ENCODE data around the gene HDDC2.

The HDDC2 gene

DNA sequence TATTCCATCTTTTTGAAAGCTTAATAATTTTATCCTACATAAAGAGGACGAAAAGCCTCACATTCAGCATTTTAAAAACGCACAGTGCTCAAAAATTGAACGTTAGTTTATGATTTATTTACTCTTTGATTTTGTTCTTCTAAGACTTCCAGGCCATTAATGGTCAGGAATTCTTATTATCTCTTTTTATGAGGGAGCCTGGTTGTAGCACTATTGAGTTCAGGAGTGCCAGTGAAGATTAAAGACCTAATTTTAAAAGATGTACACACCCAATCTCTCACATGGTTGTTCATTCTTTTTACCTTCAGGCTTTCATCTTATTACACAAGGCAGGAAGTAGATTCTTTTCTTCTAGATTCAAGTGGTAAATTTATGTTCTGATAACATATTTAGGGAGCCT is 68.6 kb downstream of the HDDC2 start:
- Histone ChIP-seq H3K4me1 (ENCODE audit: insufficient read depth, poor library complexity, severe bottlenecking) (peaks cover 15% of the 10 kb centered on the region), H3K36me3 (ENCODE audit: low read depth) (peaks cover 4% of the 10 kb centered on the region; the same call in 1 of the 2 replicates), H3K27ac (ENCODE audit: poor library complexity, severe bottlenecking) (no peak overlapping the region), H3K27me3 (ENCODE audit: insufficient read depth, poor library complexity, severe bottlenecking) (no peaks in the 10 kb centered on the region), H3K4me3 (ENCODE audit: severe bottlenecking) (no peak overlapping the region), H3K9me3 (ENCODE audit: severe bottlenecking) (no peaks in the 10 kb centered on the region)
- DNase-seq (ENCODE audit: low spot score): no peak
- TF ChIP-seq, protein P1, sequence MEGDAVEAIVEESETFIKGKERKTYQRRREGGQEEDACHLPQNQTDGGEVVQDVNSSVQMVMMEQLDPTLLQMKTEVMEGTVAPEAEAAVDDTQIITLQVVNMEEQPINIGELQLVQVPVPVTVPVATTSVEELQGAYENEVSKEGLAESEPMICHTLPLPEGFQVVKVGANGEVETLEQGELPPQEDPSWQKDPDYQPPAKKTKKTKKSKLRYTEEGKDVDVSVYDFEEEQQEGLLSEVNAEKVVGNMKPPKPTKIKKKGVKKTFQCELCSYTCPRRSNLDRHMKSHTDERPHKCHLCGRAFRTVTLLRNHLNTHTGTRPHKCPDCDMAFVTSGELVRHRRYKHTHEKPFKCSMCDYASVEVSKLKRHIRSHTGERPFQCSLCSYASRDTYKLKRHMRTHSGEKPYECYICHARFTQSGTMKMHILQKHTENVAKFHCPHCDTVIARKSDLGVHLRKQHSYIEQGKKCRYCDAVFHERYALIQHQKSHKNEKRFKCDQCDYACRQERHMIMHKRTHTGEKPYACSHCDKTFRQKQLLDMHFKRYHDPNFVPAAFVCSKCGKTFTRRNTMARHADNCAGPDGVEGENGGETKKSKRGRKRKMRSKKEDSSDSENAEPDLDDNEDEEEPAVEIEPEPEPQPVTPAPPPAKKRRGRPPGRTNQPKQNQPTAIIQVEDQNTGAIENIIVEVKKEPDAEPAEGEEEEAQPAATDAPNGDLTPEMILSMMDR (IDR thresholded peaks at IDR 0.05; ENCODE audit: poor library complexity, severe bottlenecking): no peak
- no peak for ATAC-seq (ENCODE audit: low read depth)

- no peak overlapping the region for H3K27ac ChIP-seq (ENCODE audit: poor library complexity, severe bottlenecking)
- H3K27me3 ChIP-seq (ENCODE audit: insufficient read depth, poor library complexity, severe bottlenecking): no peaks in the 10 kb centered on the region
- H3K36me3 ChIP-seq (ENCODE audit: low read depth): peaks cover 4% of the 10 kb centered on the region; the same call in 1 of the 2 replicates
- peaks cover 15% of the 10 kb centered on the region for H3K4me1 ChIP-seq (ENCODE audit: insufficient read depth, poor library complexity, severe bottlenecking)
- H3K4me3 ChIP-seq (ENCODE audit: severe bottlenecking): no peak overlapping the region
- H3K9me3 ChIP-seq (ENCODE audit: severe bottlenecking): no peaks in the 10 kb centered on the region
- TF ChIP-seq, protein P1 (IDR thresholded peaks at IDR 0.05; ENCODE audit: poor library complexity, severe bottlenecking): no peak
- peak; percentile 12; the same call in 1 of the 3 replicates for ATAC-seq (ENCODE audit: low read depth)
- no peak for DNase-seq (ENCODE audit: low spot score)
Measured at GRCh38 chr6:125232466-125232865, 69.3 kb downstream of the HDDC2 start.

- ATAC-seq (ENCODE audit: low read depth): no peak
- peaks cover 15% of the 10 kb centered on the region for H3K4me1 ChIP-seq (ENCODE audit: insufficient read depth, poor library complexity, severe bottlenecking)
- H3K4me3 ChIP-seq (ENCODE audit: severe bottlenecking): no peak overlapping the region
- H3K27me3 ChIP-seq (ENCODE audit: insufficient read depth, poor library complexity, severe bottlenecking): no peaks in the 10 kb centered on the region
- H3K36me3 ChIP-seq (ENCODE audit: low read depth): peaks cover 4% of the 10 kb centered on the region; the same call in 1 of the 2 replicates
- no peak for DNase-seq (ENCODE audit: low spot score)
- H3K9me3 ChIP-seq (ENCODE audit: severe bottlenecking): no peaks in the 10 kb centered on the region
- TF ChIP-seq, protein P1 (IDR thresholded peaks at IDR 0.05; ENCODE audit: poor library complexity, severe bottlenecking): no peak
- no peak overlapping the region for H3K27ac ChIP-seq (ENCODE audit: poor library complexity, severe bottlenecking)
Measured at GRCh38 chr6:125231574-125232343, 70.0 kb downstream of the HDDC2 start.

DNA sequence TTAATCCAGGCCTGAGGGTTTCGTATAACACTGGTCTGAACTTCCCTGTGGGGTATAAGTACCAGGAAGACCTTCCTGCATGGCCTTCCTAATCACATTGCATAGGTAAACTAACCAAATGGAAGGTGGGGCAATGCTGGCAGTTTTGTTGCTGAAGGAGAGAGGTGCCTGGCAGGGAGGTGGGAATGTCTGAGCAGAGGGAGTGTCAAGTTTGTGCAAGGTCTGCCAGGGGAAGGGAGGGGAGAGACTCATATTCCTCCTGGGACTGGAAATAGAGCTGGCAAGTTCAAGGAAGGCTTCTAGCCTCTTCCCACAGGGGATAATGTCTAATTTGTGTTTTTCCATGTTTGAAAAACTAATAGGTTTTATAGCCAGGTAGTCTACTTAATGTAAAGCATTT is 70.6 kb downstream of the HDDC2 start:
- H3K9me3 ChIP-seq (ENCODE audit: severe bottlenecking): no peaks in the 10 kb centered on the region
- H3K27ac ChIP-seq (ENCODE audit: poor library complexity, severe bottlenecking): no peak overlapping the region
- no peak for ATAC-seq (ENCODE audit: low read depth)

More for the DNA sequence above, 70.6 kb downstream of the HDDC2 start:
- Histone ChIP-seq H3K4me1 (ENCODE audit: insufficient read depth, poor library complexity, severe bottlenecking) (peaks cover 10% of the 10 kb centered on the region), H3K27me3 (ENCODE audit: insufficient read depth, poor library complexity, severe bottlenecking) (no peaks in the 10 kb centered on the region), H3K4me3 (ENCODE audit: severe bottlenecking) (no peak overlapping the region), H3K36me3 (ENCODE audit: low read depth) (peaks cover 4% of the 10 kb centered on the region; the same call in 1 of the 2 replicates)
- no peak for DNase-seq (ENCODE audit: low spot score)
- TF ChIP-seq, protein P1 (IDR thresholded peaks at IDR 0.05; ENCODE audit: poor library complexity, severe bottlenecking): no peak
